CD4-positive, CD25-positive, alpha-beta regulatory T cell (primary cell): ENCODE measurements around the gene FOXD4L6. TPM values are rescaled to one million over a fixed set of nuclear protein-coding genes. Genes with fewer than 3 reads are reported as not detected.
"Not testable (repeated sequence)": the region's sequence is repeated elsewhere in the genome, so short reads cannot be mapped to it uniquely, and the experiment has no call there.

Source experiments
- ATAC-seq, 2 donors: fragments of 150-1000 bp; cut with Tn5 transposase; one replicate each; pipeline ENCODE4 v1.10.0; 2021; ENCODE audit warnings: low read depth in 2 of 2, moderate number of reproducible peaks in 2 of 2, moderate library complexity in 1 of 2
- DNase-seq, 3 donors: peaks; one replicate each; pipeline versions ENCODE4 v3.0.0 to v3.0.0-alpha.2; 2012 to 2022; ENCODE audit warnings: mixed read lengths in 1 of 3
- H3K27ac ChIP-seq: one replicate; pipeline ENCODE4 v1.7.0; 2013; ENCODE audit warnings: mild to moderate bottlenecking, low read length; ENCODE audit not compliant: insufficient read depth, poor library complexity, severe bottlenecking
- H3K27me3 ChIP-seq: one replicate; pipeline ENCODE4 v1.7.0; 2013; ENCODE audit warnings: low read length; ENCODE audit not compliant: control insufficient read depth, insufficient read depth
- H3K36me3 ChIP-seq: one replicate; pipeline ENCODE4 v1.7.0; 2013; ENCODE audit warnings: mild to moderate bottlenecking, low read length, moderate library complexity; ENCODE audit not compliant: control insufficient read depth, insufficient read depth
- H3K4me1 ChIP-seq: 2 replicates; pipeline ENCODE4 v1.7.0; 2013; ENCODE audit warnings: mild to moderate bottlenecking, low read length; ENCODE audit not compliant: insufficient read depth, control insufficient read depth, poor library complexity, severe bottlenecking
- H3K4me3 ChIP-seq: one replicate; pipeline ENCODE4 v1.7.0; 2013; ENCODE audit warnings: low read depth, mild to moderate bottlenecking, low read length, moderate library complexity
- H3K9me3 ChIP-seq, 2 experiments: 1 replicate in 1 of 2; 2 replicates in 1 of 2; pipeline ENCODE4 v1.7.0; 2013; ENCODE audit warnings: low read length in 2 of 2, mild to moderate bottlenecking in 1 of 2, moderate library complexity in 1 of 2; ENCODE audit not compliant: control insufficient read depth in 2 of 2
- H3K27ac Mint-ChIP-seq, 3 donors: one replicate each; pipeline ENCODE4 v1.8.0; 2020 to 2022; ENCODE audit warnings: mild to moderate bottlenecking in 3 of 3, mixed read lengths in 3 of 3, moderate library complexity in 2 of 3
- H3K27me3 Mint-ChIP-seq: one replicate; pipeline ENCODE4 v1.8.0; 2022; ENCODE audit warnings: mild to moderate bottlenecking, mixed read lengths
- H3K36me3 Mint-ChIP-seq: one replicate; pipeline ENCODE4 v1.8.0; 2020; ENCODE audit warnings: mixed read lengths
- H3K4me1 Mint-ChIP-seq, 4 donors: one replicate each; pipeline ENCODE4 v1.8.0; 2020 to 2022; ENCODE audit warnings: mixed read lengths in 4 of 4, mild to moderate bottlenecking in 1 of 4
- H3K4me3 Mint-ChIP-seq, 4 donors: one replicate each; pipeline ENCODE4 v1.8.0; 2020 to 2022; ENCODE audit warnings: mild to moderate bottlenecking in 4 of 4, mixed read lengths in 4 of 4, moderate library complexity in 3 of 4
- H3K9me3 Mint-ChIP-seq, 7 donors: one replicate each; pipeline ENCODE4 v1.8.0; 2020 to 2022; ENCODE audit warnings: mixed read lengths in 7 of 7, mild to moderate bottlenecking in 3 of 7, moderate library complexity in 2 of 7
- polyA plus RNA-seq, 4 donors: library from polyadenylated mRNA; unstranded; fragments of 300-500 nt; fragmentation: Illumina TruSeq; gene quantifications; one replicate each; pipeline ENCODE4 v1.2.3, GENCODE V29; 2021
- total RNA-seq: library from RNA; stranded (reverse); gene quantifications from one replicate; pipeline ENCODE4 v1.2.3, GENCODE V29; 2022

Gene FOXD4L6
- total and polyA plus RNA-seq, 5 donors from 2014 or later, result not detected

DNA sequence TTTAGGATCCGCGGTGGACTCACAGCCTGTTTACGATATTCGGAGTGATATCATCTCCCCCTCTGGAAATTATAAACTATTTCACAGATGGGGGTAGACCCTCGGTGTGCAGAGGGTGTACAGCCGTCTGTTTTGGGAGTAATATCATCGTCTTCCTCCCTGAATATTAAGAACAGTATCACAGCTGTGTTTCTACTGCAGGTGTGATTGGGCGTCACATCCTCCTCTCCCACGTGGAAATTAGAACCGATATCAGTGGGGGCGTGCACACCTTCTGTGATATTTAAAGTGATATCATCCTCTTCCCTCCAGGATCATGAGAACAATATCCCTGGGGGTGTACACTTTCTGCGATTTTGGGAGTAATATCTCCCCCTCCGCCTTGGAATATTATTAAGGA is 19.2 kb downstream of the FOXD4L6 start:
- not testable (repeated sequence) for H3K4me1 ChIP-seq, H3K9me3 Mint-ChIP-seq, H3K36me3 ChIP-seq, H3K4me3 Mint-ChIP-seq, H3K4me1 Mint-ChIP-seq, H3K4me3 ChIP-seq, H3K27ac Mint-ChIP-seq, H3K27me3 ChIP-seq, H3K27me3 Mint-ChIP-seq, ATAC-seq, H3K36me3 Mint-ChIP-seq, DNase-seq, H3K9me3 ChIP-seq, H3K27ac ChIP-seq

- not testable (repeated sequence) for H3K9me3 ChIP-seq, H3K36me3 ChIP-seq, H3K27me3 Mint-ChIP-seq, H3K27ac Mint-ChIP-seq, H3K27ac ChIP-seq, H3K4me3 ChIP-seq, H3K36me3 Mint-ChIP-seq, H3K4me1 Mint-ChIP-seq, H3K27me3 ChIP-seq, H3K4me3 Mint-ChIP-seq, DNase-seq, H3K4me1 ChIP-seq, H3K9me3 Mint-ChIP-seq, ATAC-seq
Measured at GRCh38 chr9:41108816-41109215, 19.7 kb downstream of the FOXD4L6 start.

GRCh38 chr9:41106472-41107116 is 21.9 kb downstream of the FOXD4L6 start:
- H3K27ac ChIP-seq, H3K36me3 Mint-ChIP-seq, H3K27me3 ChIP-seq, H3K4me1 Mint-ChIP-seq, H3K4me3 Mint-ChIP-seq, H3K9me3 Mint-ChIP-seq, H3K4me1 ChIP-seq, H3K27ac Mint-ChIP-seq, H3K4me3 ChIP-seq, H3K9me3 ChIP-seq, H3K27me3 Mint-ChIP-seq, DNase-seq, H3K36me3 ChIP-seq: not testable (repeated sequence)
- peak in 1 of 2 donors; percentile 24 for ATAC-seq

GRCh38 chr9:41105557-41106253 is 22.8 kb downstream of the FOXD4L6 start:
- not testable (repeated sequence) for H3K27me3 Mint-ChIP-seq, ATAC-seq, H3K4me1 ChIP-seq, H3K9me3 ChIP-seq, DNase-seq, H3K27ac ChIP-seq, H3K36me3 ChIP-seq, H3K4me3 ChIP-seq, H3K36me3 Mint-ChIP-seq, H3K27me3 ChIP-seq, H3K4me3 Mint-ChIP-seq, H3K4me1 Mint-ChIP-seq, H3K27ac Mint-ChIP-seq, H3K9me3 Mint-ChIP-seq

DNA sequence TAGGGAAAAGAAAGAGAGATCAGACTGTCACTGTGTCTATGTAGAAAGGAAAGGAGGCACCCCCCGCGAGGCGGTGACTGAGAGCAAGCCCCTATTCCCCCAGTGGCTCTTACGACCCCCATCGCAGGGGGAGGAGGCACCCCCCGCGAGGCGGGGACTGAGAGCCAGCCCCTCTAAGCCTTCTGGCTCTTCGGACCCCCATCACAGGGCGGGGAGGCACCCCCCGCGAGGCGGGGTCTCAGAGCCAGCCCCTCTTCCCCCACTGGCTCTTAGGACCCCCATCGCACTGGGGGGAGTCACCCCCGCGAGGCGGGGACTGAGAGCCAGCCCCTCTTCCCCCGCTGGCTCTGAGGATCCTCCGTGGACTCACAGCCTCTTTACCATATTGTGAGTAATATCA is 23.9 kb downstream of the FOXD4L6 start:
- DNase-seq, H3K4me3 ChIP-seq, H3K36me3 Mint-ChIP-seq, H3K27me3 ChIP-seq, H3K27ac Mint-ChIP-seq, H3K27me3 Mint-ChIP-seq, H3K4me1 Mint-ChIP-seq, H3K4me3 Mint-ChIP-seq, ATAC-seq, H3K9me3 ChIP-seq, H3K27ac ChIP-seq, H3K4me1 ChIP-seq, H3K36me3 ChIP-seq, H3K9me3 Mint-ChIP-seq: not testable (repeated sequence)

DNA sequence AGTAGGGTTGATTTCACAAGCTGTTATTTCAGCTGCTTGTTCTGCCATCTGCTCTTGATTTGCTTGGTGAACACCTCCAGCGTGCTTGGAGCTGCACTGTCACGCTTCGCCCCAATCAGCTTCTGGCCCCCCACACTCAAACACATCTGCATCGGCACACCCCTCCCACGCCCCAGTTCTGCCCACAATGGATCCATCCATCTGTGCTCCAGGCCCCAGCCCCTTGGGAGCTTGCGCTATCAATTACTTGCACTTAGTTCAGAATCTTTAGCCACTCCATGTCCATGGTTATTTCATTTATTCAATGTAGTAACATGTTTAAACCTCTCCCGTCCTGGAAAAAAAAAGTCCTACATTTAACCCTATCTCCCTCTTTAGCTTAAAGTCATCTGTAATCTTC is 28.0 kb downstream of the FOXD4L6 start:
- H3K4me3 ChIP-seq, ATAC-seq, H3K36me3 Mint-ChIP-seq, H3K9me3 Mint-ChIP-seq, H3K27me3 ChIP-seq, H3K4me1 ChIP-seq, H3K27me3 Mint-ChIP-seq, H3K4me1 Mint-ChIP-seq, H3K4me3 Mint-ChIP-seq, H3K27ac Mint-ChIP-seq, H3K36me3 ChIP-seq, H3K27ac ChIP-seq, H3K9me3 ChIP-seq, DNase-seq: not testable (repeated sequence)

DNA sequence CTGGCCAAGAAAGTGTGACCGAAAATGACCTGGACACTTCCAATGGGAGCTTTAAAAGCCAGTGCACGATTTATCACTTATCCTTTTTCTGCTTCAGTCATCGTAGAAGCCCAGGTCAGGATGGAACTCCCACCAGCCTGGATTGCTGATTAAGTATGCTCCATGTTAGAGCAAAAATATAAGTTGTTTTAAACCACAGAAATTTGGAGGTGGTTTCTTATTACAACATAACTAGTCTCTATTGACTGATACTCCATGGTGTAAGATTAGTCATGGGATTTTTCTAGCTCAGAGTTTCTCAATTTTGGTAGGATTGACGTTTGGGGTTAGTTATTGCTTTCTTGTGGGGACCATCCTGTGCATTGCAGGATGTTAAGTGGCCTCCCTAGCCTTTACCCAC is 29.7 kb downstream of the FOXD4L6 start:
- not testable (repeated sequence) for H3K36me3 Mint-ChIP-seq, ATAC-seq, H3K9me3 ChIP-seq, DNase-seq, H3K9me3 Mint-ChIP-seq, H3K4me1 ChIP-seq, H3K27ac ChIP-seq, H3K27ac Mint-ChIP-seq, H3K27me3 Mint-ChIP-seq, H3K4me3 Mint-ChIP-seq, H3K27me3 ChIP-seq, H3K4me1 Mint-ChIP-seq, H3K4me3 ChIP-seq, H3K36me3 ChIP-seq

DNA sequence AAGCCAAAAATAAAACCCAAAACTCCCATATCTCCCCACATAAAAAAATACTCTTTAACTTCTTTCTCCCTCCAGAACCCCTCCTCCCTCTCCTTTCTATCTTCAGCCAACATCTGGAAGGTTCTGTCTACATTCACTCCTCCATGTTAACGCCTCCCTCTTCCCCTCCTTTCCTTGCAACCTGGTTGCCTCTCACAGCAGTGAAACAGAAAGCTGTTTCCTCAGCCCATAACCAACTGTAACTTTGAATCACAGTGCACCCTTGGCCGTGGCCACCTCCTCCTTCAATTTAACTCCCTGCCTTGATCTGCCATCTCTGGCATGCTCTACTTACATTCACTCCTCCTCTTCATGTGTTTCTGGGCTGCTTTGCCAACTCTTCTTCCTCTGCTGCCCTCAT is 33.4 kb downstream of the FOXD4L6 start:
- not testable (repeated sequence) for H3K4me1 ChIP-seq, H3K27ac Mint-ChIP-seq, DNase-seq, H3K9me3 ChIP-seq, H3K9me3 Mint-ChIP-seq, H3K36me3 ChIP-seq, H3K27ac ChIP-seq, H3K4me1 Mint-ChIP-seq, ATAC-seq, H3K27me3 Mint-ChIP-seq, H3K36me3 Mint-ChIP-seq, H3K4me3 Mint-ChIP-seq, H3K4me3 ChIP-seq, H3K27me3 ChIP-seq
